ENCODE results near the gene SMAP1.

The SMAP1 gene

DNA sequence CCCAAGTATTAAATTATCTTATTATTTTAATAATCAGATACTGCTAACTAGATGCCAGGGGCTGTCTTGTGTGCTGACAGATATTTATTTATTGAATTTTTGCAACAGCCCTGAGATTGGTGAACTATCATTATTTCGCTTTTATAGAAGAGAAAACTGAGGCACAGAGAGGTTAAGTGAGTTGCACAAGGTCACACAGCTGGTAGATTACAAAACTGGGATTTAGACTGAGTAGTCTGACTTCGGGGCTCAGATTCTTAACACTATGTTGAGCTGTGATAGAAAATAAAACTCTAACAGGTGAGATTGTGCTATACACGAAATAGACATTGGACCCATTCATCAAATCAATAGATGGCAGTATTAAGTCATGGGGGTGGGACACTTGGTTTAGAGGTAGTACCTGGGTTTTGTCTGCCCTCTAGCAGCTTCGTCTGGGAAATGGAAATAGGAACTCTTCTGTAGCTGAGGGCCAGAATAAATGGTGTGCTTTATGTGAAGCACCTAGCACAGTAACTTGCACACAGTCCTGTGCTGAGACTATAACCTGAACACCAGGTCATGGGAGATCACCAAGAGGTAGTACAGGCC lies 175.7 kb downstream of the SMAP1 start:
- Histone ChIP-seq H3K9me3 (ENCODE audit: insufficient read depth, low read depth, low read length) (peaks cover 9% of the 10 kb centered on the region), H3K9ac (ENCODE audit: low read depth, low read length) (no peak overlapping the region)
- 86% methylated on average over 4 of the region's 4 CpGs for WGBS

DNA sequence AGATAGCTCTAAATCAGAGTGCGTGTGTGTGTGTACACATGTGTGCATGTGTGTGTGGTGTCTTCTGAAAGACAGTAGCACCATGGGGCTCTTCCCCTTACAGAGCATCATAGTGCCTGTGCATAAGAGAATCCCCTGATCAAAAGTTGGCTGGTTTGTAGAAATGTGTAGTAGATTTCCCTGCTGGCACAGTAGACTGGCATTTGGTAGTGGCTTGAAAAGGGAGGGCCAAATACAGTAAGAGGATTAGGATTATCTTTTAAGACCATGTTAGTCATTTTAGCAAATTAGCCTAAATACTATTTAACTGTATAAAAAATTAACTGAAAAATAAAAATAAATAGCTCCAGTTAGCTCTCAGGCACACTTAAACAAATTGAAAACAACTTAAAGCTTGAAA lies 176.6 kb downstream of the SMAP1 start:
- H3K4me3 ChIP-seq (ENCODE audit: low read length), result no peak overlapping the region
- H3K9me3 ChIP-seq (ENCODE audit: insufficient read depth, low read depth, low read length), result peaks cover 17% of the 10 kb centered on the region
- H3K36me3 ChIP-seq (ENCODE audit: insufficient read depth, low read length), result 0 out of 2 replicates have a peak, but pooled peaks cover 2% of the 10 kb centered on the region
- no peak overlapping the region for H3K9ac ChIP-seq (ENCODE audit: low read depth, low read length)
- no peak overlapping the region for H3K27ac ChIP-seq (ENCODE audit: low read depth, low read length)
- peaks cover 2% of the 10 kb centered on the region; the same call in 1 of the 2 replicates for H3K4me1 ChIP-seq (ENCODE audit: insufficient read depth, low read length)
- H3K27me3 ChIP-seq (ENCODE audit: insufficient read depth, low read length), result no peaks in the 10 kb centered on the region
- WGBS, result 86% methylated on average over 1 of the region's 1 CpG

More for the DNA sequence above, 175.7 kb downstream of the SMAP1 start:
- no peak overlapping the region for H3K27ac ChIP-seq (ENCODE audit: low read depth, low read length)
- no peaks in the 10 kb centered on the region for H3K27me3 ChIP-seq (ENCODE audit: insufficient read depth, low read length)
- H3K4me3 ChIP-seq (ENCODE audit: low read length), result no peak overlapping the region
- H3K36me3 ChIP-seq (ENCODE audit: insufficient read depth, low read length), result 0 out of 2 replicates have a peak, but pooled peaks cover 2% of the 10 kb centered on the region
- H3K4me1 ChIP-seq (ENCODE audit: insufficient read depth, low read length), result peaks cover 4% of the 10 kb centered on the region; the same call in 1 of the 2 replicates

DNA sequence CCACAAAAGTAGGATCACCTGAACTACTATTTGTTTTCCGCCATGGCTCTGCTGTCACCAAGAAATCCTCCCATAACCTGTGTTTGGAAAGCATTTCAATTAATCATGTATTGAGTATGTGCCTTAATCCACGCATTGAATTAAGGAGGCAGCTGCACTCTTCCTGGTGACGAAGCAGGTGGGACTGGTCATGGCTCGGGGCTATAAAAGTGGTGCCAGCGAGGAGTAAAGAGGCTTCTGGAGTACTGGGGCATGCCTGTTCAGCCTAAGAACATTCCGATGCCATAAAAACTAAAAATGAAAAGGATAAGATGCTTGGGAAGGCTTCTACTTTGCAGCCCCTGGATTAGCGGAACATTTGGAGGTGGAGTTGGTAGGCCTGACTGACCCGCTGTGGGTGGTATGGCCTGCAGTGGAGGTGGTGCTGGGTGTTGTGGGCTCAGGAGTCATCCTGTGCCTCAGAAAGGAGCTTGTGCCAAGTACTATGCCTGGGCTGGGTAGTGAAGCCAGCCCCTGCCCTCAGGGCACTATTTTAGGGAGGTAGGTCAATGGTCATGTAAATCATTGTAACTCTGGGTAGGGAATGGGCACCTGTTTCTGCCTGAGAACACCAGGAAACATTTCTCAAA lies 178.6 kb downstream of the SMAP1 start:
- H3K4me1 ChIP-seq (ENCODE audit: insufficient read depth, low read length), result no peaks in the 10 kb centered on the region
- H3K4me3 ChIP-seq (ENCODE audit: low read length), result no peak overlapping the region
- H3K9me3 ChIP-seq (ENCODE audit: insufficient read depth, low read depth, low read length), result peaks cover 21% of the 10 kb centered on the region
- H3K27me3 ChIP-seq (ENCODE audit: insufficient read depth, low read length), result no peaks in the 10 kb centered on the region
- no peak overlapping the region for H3K9ac ChIP-seq (ENCODE audit: low read depth, low read length)
- WGBS, result 96% methylated on average over 8 of the region's 8 CpGs
- H3K36me3 ChIP-seq (ENCODE audit: insufficient read depth, low read length), result 0 out of 2 replicates have a peak, but pooled peaks cover 2% of the 10 kb centered on the region
- H3K27ac ChIP-seq (ENCODE audit: low read depth, low read length), result no peak overlapping the region

DNA sequence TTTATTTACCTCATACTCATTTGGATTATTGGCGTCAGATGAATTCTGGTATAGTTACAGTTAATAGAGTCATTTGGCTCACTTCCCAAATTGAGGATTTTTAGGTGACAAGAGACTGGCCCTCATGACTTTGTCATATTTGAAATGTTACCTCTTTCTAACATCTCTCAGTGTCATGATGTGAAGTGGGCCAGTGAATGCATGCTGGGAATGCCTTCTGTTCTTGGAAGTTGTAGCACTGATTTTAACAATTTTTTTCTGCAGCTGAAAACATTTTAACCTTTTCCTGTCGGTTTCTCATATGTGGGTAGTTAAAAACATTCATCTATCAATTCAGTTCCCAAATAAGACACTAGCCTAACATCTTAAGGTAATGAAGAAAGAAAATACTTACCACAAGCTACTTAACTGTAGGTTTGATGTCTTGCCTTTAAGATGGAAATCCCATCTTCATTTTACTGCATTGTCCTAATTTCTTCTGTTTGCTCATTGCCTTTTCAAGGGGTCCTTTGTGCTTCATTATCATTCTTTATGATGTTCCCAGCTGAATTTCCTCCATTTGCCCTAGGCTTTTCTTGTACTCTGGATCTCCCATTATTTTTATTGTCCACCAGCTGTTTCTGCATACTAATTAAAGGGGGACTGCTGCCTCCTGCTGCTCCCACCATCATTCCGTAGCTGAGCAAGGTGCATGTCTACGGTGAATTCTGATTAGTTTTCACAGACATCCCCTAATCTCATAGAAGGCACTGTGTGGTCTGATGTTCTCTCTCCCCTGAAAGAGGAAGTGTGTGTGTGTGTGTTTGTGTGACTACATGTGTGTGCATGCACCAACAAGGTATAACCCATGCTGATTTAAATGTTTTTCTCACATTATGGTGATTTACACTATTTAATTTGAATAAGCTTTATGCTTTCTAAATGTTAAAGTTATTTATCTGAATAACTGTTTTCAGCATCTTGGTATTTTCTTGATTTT lies 179.7 kb downstream of the SMAP1 start:
- Histone ChIP-seq H3K4me3 (ENCODE audit: low read length) (no peak overlapping the region), H3K27ac (ENCODE audit: low read depth, low read length) (no peak overlapping the region), H3K36me3 (ENCODE audit: insufficient read depth, low read length) (0 out of 2 replicates have a peak, but pooled peaks cover 2% of the 10 kb centered on the region), H3K9ac (ENCODE audit: low read depth, low read length) (no peak overlapping the region), H3K4me1 (ENCODE audit: insufficient read depth, low read length) (no peaks in the 10 kb centered on the region), H3K9me3 (ENCODE audit: insufficient read depth, low read depth, low read length) (peaks cover 21% of the 10 kb centered on the region), H3K27me3 (ENCODE audit: insufficient read depth, low read length) (no peaks in the 10 kb centered on the region)
- 81% methylated on average over 3 of the region's 4 CpGs for WGBS

DNA sequence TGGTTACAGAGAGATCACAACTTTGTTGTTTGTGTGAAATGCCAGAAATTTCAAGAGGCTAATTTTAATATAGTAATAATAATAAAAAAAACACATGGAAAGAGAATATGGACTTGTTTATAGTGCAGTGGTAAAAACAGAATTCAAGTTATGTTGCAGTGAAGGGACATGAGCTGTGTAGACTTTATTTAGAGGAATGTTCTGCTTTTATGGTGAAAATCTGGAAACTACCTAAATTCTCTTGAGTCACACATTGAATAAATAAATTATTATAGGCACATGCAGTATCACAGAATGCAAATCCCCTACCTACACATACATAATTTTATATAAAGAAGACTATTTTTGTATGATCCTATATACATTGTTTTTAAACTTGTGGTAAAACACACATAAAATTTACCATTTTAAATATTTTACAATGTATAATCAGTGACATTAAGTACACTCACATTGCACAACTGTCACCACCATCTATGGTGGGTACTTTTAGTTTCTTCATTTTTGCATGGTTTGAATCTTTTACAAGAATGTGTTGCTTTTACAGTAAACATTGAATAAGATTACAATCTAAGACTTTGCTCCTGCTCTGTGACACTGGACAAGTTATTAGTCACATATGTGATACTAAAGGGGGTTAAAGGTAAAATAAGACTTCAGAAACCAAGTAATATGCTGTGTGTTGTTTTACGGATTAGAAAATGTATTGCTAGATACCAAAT lies 181.8 kb downstream of the SMAP1 start:
- WGBS, result 94% methylated on average over 1 of the region's 1 CpG
- Histone ChIP-seq H3K4me1 (ENCODE audit: insufficient read depth, low read length) (no peaks in the 10 kb centered on the region), H3K27ac (ENCODE audit: low read depth, low read length) (no peak overlapping the region)

DNA sequence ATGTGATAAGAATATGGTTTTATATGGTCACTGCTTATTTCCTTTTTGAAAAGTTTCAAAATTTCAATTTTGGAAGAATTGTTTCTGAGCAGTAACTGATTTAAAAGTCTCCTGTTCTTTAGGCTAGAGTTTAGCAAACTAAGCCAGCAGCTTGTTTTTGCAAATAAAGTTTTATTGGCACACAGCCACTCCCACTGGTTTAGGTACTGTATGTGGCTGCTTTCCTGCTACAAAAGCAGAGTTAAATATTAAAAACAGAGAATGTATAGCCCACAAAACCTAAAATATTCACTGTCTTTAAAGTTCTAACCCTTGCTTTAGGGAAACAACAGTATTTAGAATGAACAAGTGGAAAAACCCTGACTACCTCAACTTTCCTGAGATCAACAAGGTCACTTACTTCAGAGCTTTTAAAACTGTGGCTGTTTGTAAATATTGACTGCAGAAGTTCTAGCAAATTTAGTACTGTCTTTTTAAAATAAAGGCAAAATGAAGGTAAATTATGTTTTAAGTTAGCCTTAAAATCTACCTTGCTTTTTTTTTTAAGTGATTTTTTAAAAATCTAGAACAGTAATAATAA lies 185.1 kb downstream of the SMAP1 start:
- Histone ChIP-seq H3K9me3 (ENCODE audit: insufficient read depth, low read depth, low read length) (peaks cover 18% of the 10 kb centered on the region), H3K4me1 (ENCODE audit: insufficient read depth, low read length) (no peaks in the 10 kb centered on the region), H3K4me3 (ENCODE audit: low read length) (no peak overlapping the region), H3K27me3 (ENCODE audit: insufficient read depth, low read length) (no peaks in the 10 kb centered on the region), H3K9ac (ENCODE audit: low read depth, low read length) (no peak overlapping the region), H3K36me3 (ENCODE audit: insufficient read depth, low read length) (peaks cover 3% of the 10 kb centered on the region; the same call in 1 of the 2 replicates), H3K27ac (ENCODE audit: low read depth, low read length) (no peak overlapping the region)

More for the DNA sequence above, 181.8 kb downstream of the SMAP1 start:
- H3K4me3 ChIP-seq (ENCODE audit: low read length), result no peak overlapping the region
- H3K9me3 ChIP-seq (ENCODE audit: insufficient read depth, low read depth, low read length), result peaks cover 21% of the 10 kb centered on the region
- peaks cover 4% of the 10 kb centered on the region; the same call in 1 of the 2 replicates for H3K36me3 ChIP-seq (ENCODE audit: insufficient read depth, low read length)
- no peaks in the 10 kb centered on the region for H3K27me3 ChIP-seq (ENCODE audit: insufficient read depth, low read length)
- H3K9ac ChIP-seq (ENCODE audit: low read depth, low read length), result no peak overlapping the region

DNA sequence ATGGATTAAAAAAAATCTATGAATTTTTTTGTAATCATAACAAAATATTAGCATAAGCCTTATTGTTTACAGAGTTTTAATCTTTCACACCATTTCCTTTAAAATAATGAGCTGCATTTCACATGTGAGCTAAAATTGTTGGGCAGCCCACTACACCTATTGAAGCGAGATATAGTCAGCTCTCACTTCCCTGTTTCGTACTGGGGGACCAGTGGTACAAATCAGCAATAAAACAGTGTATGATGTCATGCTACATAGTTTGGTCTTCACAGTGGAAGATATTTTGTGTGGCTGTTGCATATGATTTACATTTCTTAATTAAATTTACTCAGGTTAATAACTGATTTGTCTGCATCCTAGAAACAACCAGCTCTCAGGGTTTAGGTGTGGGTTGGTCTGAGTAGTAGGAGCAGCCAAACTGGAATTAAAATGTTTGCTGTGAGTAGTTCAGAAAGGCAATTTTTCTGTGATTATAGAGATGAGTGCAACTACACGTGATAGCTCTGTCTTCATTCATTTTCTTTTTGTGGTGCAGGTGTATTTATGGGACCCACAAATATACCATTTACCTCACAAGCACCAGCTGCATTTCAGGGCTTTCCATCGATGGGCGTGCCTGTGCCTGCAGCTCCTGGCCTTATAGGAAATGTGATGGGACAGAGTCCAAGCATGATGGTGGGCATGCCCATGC lies 189.8 kb downstream of the SMAP1 start:
- Histone ChIP-seq H3K4me1 (ENCODE audit: insufficient read depth, low read length) (no peaks in the 10 kb centered on the region), H3K27me3 (ENCODE audit: insufficient read depth, low read length) (no peaks in the 10 kb centered on the region), H3K9me3 (ENCODE audit: insufficient read depth, low read depth, low read length) (no peaks in the 10 kb centered on the region), H3K9ac (ENCODE audit: low read depth, low read length) (no peak overlapping the region), H3K36me3 (ENCODE audit: insufficient read depth, low read length) (peaks cover 18% of the 10 kb centered on the region; the same call in 1 of the 2 replicates), H3K4me3 (ENCODE audit: low read length) (no peak overlapping the region), H3K27ac (ENCODE audit: low read depth, low read length) (no peak overlapping the region)
- WGBS, result 98% methylated on average over 5 of the region's 5 CpGs

DNA sequence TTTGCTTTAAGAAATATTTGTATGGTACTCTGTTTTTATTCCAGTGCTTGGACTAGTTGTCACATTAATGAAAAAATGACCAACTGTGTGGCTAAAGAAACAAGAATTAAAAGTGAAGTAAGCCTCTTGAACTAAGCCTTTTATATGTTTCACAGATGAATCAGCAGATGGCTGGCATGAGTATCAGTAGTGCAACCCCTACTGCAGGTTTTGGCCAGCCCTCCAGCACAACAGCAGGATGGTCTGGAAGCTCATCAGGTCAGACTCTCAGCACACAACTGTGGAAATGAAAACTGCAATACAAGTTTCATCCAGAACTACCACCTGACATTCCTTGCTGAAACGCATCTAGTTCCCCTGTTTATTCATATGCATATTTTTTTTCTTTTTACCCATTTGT lies 192.4 kb downstream of the SMAP1 start:
- no peak overlapping the region for H3K27ac ChIP-seq (ENCODE audit: low read depth, low read length)
- H3K4me1 ChIP-seq (ENCODE audit: insufficient read depth, low read length), result peaks cover 14% of the 10 kb centered on the region; the same call in 1 of the 2 replicates
- peaks cover 15% of the 10 kb centered on the region; the same call in 1 of the 2 replicates for H3K36me3 ChIP-seq (ENCODE audit: insufficient read depth, low read length)
- H3K9ac ChIP-seq (ENCODE audit: low read depth, low read length), result no peak overlapping the region
- no peaks in the 10 kb centered on the region for H3K9me3 ChIP-seq (ENCODE audit: insufficient read depth, low read depth, low read length)
- no peaks in the 10 kb centered on the region for H3K27me3 ChIP-seq (ENCODE audit: insufficient read depth, low read length)
- no peak overlapping the region for H3K4me3 ChIP-seq (ENCODE audit: low read length)
- 90% methylated on average over 1 of the region's 1 CpG for WGBS

DNA sequence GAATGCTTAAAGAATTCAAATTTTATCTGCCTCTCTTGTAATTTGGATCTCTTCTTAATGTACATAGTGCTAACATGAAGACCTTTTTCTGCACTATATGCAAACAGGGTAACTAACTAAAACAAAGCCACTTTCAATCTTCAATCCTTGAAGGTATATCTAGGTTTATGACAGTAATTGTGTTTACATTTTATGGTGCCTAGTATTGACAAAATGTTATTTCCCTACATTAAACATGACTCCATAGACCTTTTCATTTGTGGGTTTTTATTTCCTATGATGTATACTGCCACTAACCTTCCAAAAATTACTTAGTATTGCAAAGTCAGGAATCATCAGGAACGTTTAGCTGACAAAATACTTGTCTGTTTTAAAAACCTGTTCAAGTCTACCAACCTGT lies 193.2 kb downstream of the SMAP1 start:
- Histone ChIP-seq H3K9ac (ENCODE audit: low read depth, low read length) (no peak overlapping the region), H3K27me3 (ENCODE audit: insufficient read depth, low read length) (no peaks in the 10 kb centered on the region), H3K4me1 (ENCODE audit: insufficient read depth, low read length) (peaks cover 14% of the 10 kb centered on the region; the same call in 1 of the 2 replicates), H3K27ac (ENCODE audit: low read depth, low read length) (no peak overlapping the region), H3K9me3 (ENCODE audit: insufficient read depth, low read depth, low read length) (no peaks in the 10 kb centered on the region), H3K36me3 (ENCODE audit: insufficient read depth, low read length) (peaks cover 15% of the 10 kb centered on the region; the same call in 1 of the 2 replicates), H3K4me3 (ENCODE audit: low read length) (no peak overlapping the region)
- WGBS, result 100% methylated on average over 1 of the region's 1 CpG

DNA sequence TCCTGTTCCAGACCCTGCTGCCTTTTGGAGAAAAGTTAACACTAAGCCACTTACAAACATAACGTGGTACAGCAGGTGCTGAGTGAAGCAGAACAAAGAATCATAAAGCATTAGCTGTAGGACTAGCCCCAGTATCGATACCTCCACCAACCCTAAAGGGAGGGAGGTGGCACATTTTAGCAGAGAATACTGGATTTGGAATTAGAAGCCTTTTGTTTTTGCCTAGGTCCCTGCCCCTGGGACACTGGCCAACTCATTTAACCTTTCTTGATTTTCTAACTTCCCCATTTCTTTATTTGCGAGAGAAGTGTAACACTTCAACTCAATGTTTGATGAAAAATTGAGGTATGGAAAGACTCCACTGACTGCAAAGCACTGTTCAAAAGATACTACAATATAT lies 195.7 kb downstream of the SMAP1 start:
- H3K4me1 ChIP-seq (ENCODE audit: insufficient read depth, low read length), result peaks cover 14% of the 10 kb centered on the region; the same call in 1 of the 2 replicates
- 73% methylated on average over 2 of the region's 3 CpGs for WGBS
- H3K36me3 ChIP-seq (ENCODE audit: insufficient read depth, low read length), result peaks cover 15% of the 10 kb centered on the region; the same call in 1 of the 2 replicates
- H3K9ac ChIP-seq (ENCODE audit: low read depth, low read length), result no peak overlapping the region
- no peaks in the 10 kb centered on the region for H3K27me3 ChIP-seq (ENCODE audit: insufficient read depth, low read length)
- no peak overlapping the region for H3K27ac ChIP-seq (ENCODE audit: low read depth, low read length)
- H3K4me3 ChIP-seq (ENCODE audit: low read length), result no peak overlapping the region
- no peaks in the 10 kb centered on the region for H3K9me3 ChIP-seq (ENCODE audit: insufficient read depth, low read depth, low read length)

Data from HUES64 (cell line).